HepG2 (cell line): Measurements from ENCODE around the gene CUL4A. TPM values are rescaled to one million over a fixed set of nuclear protein-coding genes. Genes with fewer than 3 reads are reported as not detected.

Source experiments
- ATAC-seq: fragments of 200-7000 bp; cut with Tn5 transposase; 3 replicates; pipeline ENCODE4 v1.9.1; 2020; ENCODE audit warnings: mild to moderate bottlenecking, moderate library complexity
- BruUV-seq: library from RNA; stranded (reverse); fragments of 400-500 nt; replicated peaks from 2 replicates; lab custom pipeline; 2021; lab: Mats Ljungman, UMichigan
- CTCF ChIA-PET: fragments of 300-600 bp; formaldehyde crosslinking; extraction: SDS; loops from one replicate; lab custom pipeline; 2021; ENCODE audit warnings: low total read pairs, inconsistent platforms, low intra/inter-chr PET ratio; lab: Yijun Ruan, JAX
- POLR2A ChIA-PET: fragments of 350-600 bp; sonication (Branson Sonifier 250); formaldehyde crosslinking; loops from one replicate; lab custom pipeline; 2020; ENCODE audit warnings: antibody characterized with exemption, inconsistent platforms; lab: Yijun Ruan, JAX
- DNase-seq: peaks from one replicate; pipeline ENCODE4 v3.0.0-alpha.2; 2015; ENCODE audit warnings: low spot score
- FAIRE-seq: peaks from 3 replicates; lab custom pipeline; 2011; peaks lifted over from hg19 to GRCh38; lab: Jason Lieb, UNC
- H2AFZ ChIP-seq: one replicate; pipeline ENCODE4 v1.6.1; 2011; ENCODE audit warnings: low read length, inconsistent platforms
- H3K27ac ChIP-seq: fragments of 300-600 bp; 3 replicates; pipeline ENCODE4 v1.8.0; 2011; ENCODE audit warnings: mixed run types, mild to moderate bottlenecking, mixed read lengths, low read length, inconsistent platforms; ENCODE audit not compliant: insufficient read depth; ENCODE audit errors: extremely low read length
- H3K27me3 ChIP-seq, 2 experiments: fragments of 200-600 bp in 1 of 2; 2 replicates in 1 of 2; 3 replicates in 1 of 2; pipeline versions ENCODE4 v1.6.0 to v1.8.0; 2011; ENCODE audit warnings: low read length in 2 of 2, mild to moderate bottlenecking in 2 of 2, moderate library complexity in 2 of 2, inconsistent platforms in 1 of 2; ENCODE audit not compliant: insufficient read depth in 2 of 2, control insufficient read depth in 1 of 2
- H3K36me3 ChIP-seq, 2 experiments: fragments of 200-600 bp in 1 of 2; replicated peaks in 1 of 2; 2 replicates in 1 of 2; 3 replicates in 1 of 2; pipeline versions ENCODE4 v1.5.1 to v1.8.0; 2011; ENCODE audit warnings: low read length in 2 of 2, inconsistent platforms in 1 of 2; ENCODE audit not compliant: insufficient read depth in 2 of 2, control insufficient read depth in 1 of 2
- H3K4me1 ChIP-seq: 2 replicates; pipeline ENCODE4 v1.5.1; 2012; ENCODE audit warnings: low read length, inconsistent platforms; ENCODE audit not compliant: insufficient read depth
- H3K4me2 ChIP-seq: 2 replicates; pipeline ENCODE4 v1.6.0; 2011; ENCODE audit warnings: low read depth, low read length, inconsistent platforms
- H3K4me3 ChIP-seq, 3 experiments: fragments of 200-600 bp in 1 of 3; sonication (generic), shearing (Covaris generic) in 1 of 3; replicated peaks in 1 of 3; 2 replicates each; pipeline ENCODE4 v1.5.1; 2011 to 2016; ENCODE audit warnings: low read length in 3 of 3, inconsistent platforms in 2 of 3, low read depth in 2 of 3, mild to moderate bottlenecking in 2 of 3, control low read depth in 1 of 3, mixed read lengths in 1 of 3; ENCODE audit not compliant: insufficient read depth in 1 of 3
- H3K79me2 ChIP-seq: one replicate; pipeline ENCODE4 v1.6.1; 2011; ENCODE audit warnings: low read length, inconsistent platforms; ENCODE audit not compliant: insufficient read depth
- H3K9ac ChIP-seq: 2 replicates; pipeline ENCODE4 v1.6.0; 2011; ENCODE audit warnings: mild to moderate bottlenecking, low read depth, low read length, inconsistent platforms; ENCODE audit not compliant: insufficient read depth
- H3K9me3 ChIP-seq: 2 replicates; pipeline ENCODE4 v1.5.1; 2012; ENCODE audit warnings: mild to moderate bottlenecking, low read length
- H4K20me1 ChIP-seq: 2 replicates; pipeline ENCODE4 v1.6.0; 2011; ENCODE audit warnings: inconsistent platforms, mild to moderate bottlenecking, low read length, moderate library complexity; ENCODE audit not compliant: insufficient read depth
- ATF3 ChIP-seq: sonication (generic); formaldehyde crosslinking; IDR thresholded peaks from 2 replicates; pipeline ENCODE4 v1.4.0; 2020; ENCODE audit warnings: missing genetic modification reagents
- HBP1 ChIP-seq: IDR thresholded peaks from 2 replicates; pipeline ENCODE4 v1.6.1; 2016; ENCODE audit warnings: low read depth, control low read depth
- KMT2A ChIP-seq: sonication (generic); formaldehyde crosslinking; IDR thresholded peaks from 2 replicates; pipeline ENCODE4 v1.4.0; 2020; ENCODE audit warnings: missing genetic modification reagents
- MZF1 ChIP-seq: sonication (generic); formaldehyde crosslinking; IDR thresholded peaks from 2 replicates; pipeline ENCODE4 v1.8.1; 2023; ENCODE audit warnings: mild to moderate bottlenecking, missing genetic modification reagents, borderline replicate concordance
- NAIF1 ChIP-seq: sonication (generic); formaldehyde crosslinking; IDR thresholded peaks from 2 replicates; pipeline ENCODE4 v1.5.0; 2020; ENCODE audit warnings: mild to moderate bottlenecking, missing genetic modification reagents, borderline replicate concordance
- SOX5 ChIP-seq: IDR thresholded peaks from 2 replicates; pipeline ENCODE4 v1.6.1; 2016; ENCODE audit warnings: borderline replicate concordance
- SRY ChIP-seq: sonication (generic); formaldehyde crosslinking; IDR thresholded peaks from 2 replicates; pipeline ENCODE4 v1.8.0; 2022; ENCODE audit warnings: mild to moderate bottlenecking, missing genetic modification reagents
- TCF7 ChIP-seq: sonication (generic); IDR thresholded peaks from 2 replicates; pipeline ENCODE4 v1.6.1; 2016; ENCODE audit warnings: antibody characterized with exemption, low read depth
- TFDP2 ChIP-seq: sonication (generic); formaldehyde crosslinking; IDR thresholded peaks from 2 replicates; pipeline ENCODE4 v1.4.0; 2020; ENCODE audit warnings: missing genetic modification reagents
- ZBTB37 ChIP-seq: sonication (generic); formaldehyde crosslinking; IDR thresholded peaks from 2 replicates; pipeline ENCODE4 v1.4.0; 2020; ENCODE audit warnings: mild to moderate bottlenecking, missing genetic modification reagents
- ZMAT3 ChIP-seq: sonication (generic); formaldehyde crosslinking; conservative IDR thresholded peaks from 2 replicates; pipeline ENCODE4 v1.7.0; 2021; ENCODE audit warnings: missing genetic modification reagents
- ZNF552 ChIP-seq: sonication (generic); formaldehyde crosslinking; IDR thresholded peaks from 2 replicates; pipeline ENCODE4 v1.9.0; 2022; ENCODE audit warnings: missing genetic modification reagents, mild to moderate bottlenecking, borderline replicate concordance
- ZNF704 ChIP-seq: sonication (generic); formaldehyde crosslinking; IDR thresholded peaks from 2 replicates; pipeline ENCODE4 v1.8.1; 2023; ENCODE audit warnings: mild to moderate bottlenecking, inconsistent platforms, moderate library complexity, missing genetic modification reagents, borderline replicate concordance
- ZSCAN22 ChIP-seq: sonication (generic); formaldehyde crosslinking; IDR thresholded peaks from 2 replicates; pipeline ENCODE4 v1.4.0; 2020; ENCODE audit warnings: mild to moderate bottlenecking, missing genetic modification reagents
- WGBS: methylation state at CpG from one replicate; pipeline ENCODE4 v1.1.6; 2017; ENCODE audit warnings: low lambda C conversion rate; 5-methylcytosine and 5-hydroxymethylcytosine counted together
- in situ Hi-C: cut with HindIII; loops from 2 replicates; pipeline ENCODE4 v1.10.0; 2017; ENCODE audit warnings: low pct_unique_long_range_greater_than_20kb; ENCODE audit not compliant: extremely low pct_ligation_motif_present
- intact Hi-C: fragments of 100-400 bp; cut with micrococcal nuclease; formaldehyde crosslinking; loops from one replicate; pipeline ENCODE4 v1.10.0; 2022; ENCODE audit not compliant: unreplicated experiment
- polyA plus RNA-seq, 8 experiments: library from polyadenylated mRNA; depleted of rRNA in 3 of 8; stranded (reverse) in 7 of 8; unstranded in 1 of 8; fragments of >200 nt; fragmentation: Illumina TruSeq in 4 of 8; extraction: Trizol in 4 of 8; gene quantifications; 2 replicates each; pipeline versions ENCODE4 v1.2.1 to v1.2.3, GENCODE V29; 2011 to 2016; ENCODE audit warnings: low read depth in 4 of 8, missing spikeins in 1 of 8, mixed read lengths in 1 of 8; ENCODE audit not compliant: insufficient read depth in 1 of 8
- total RNA-seq, 5 experiments: library from RNA; depleted of rRNA; stranded (reverse); fragments of >200 nt; fragmentation: Illumina TruSeq; extraction: Trizol; gene quantifications; 2 replicates each; pipeline ENCODE4 v1.2.3, GENCODE V29; 2016; ENCODE audit warnings: low read depth in 1 of 5

CUL4A gene
- total and polyA plus RNA-seq, 2 of the 13 experiments (the other 11 are each of a cell fraction or from before 2014, with no cell fraction given): 51.2 to 75.3 TPM

- TF ChIP-seq ZNF704 (CRISPR knock-in tag) (no peak), NAIF1 (CRISPR knock-in tag) (no peak)
Measured at GRCh38 chr13:113298043-113298945, 88.9 kb downstream of the CUL4A start (continued).

- peak; percentile 76 for FAIRE-seq
- CTCF ChIA-PET: no interaction called here
- Histone ChIP-seq H3K27me3 (no peaks in the 10 kb centered on the region), H3K79me2 (peaks cover 67% of the 10 kb centered on the region), H4K20me1 (peaks cover 3% of the 10 kb centered on the region; the same call in 1 of the 2 replicates), H3K4me3 (peak overlapping the region in 1 of 3 experiments; percentile 16; a peak in 1 of 6 replicates), H3K9ac (0 out of 2 replicates have a peak overlapping the region, but pooled peaks have one; percentile 22), H3K4me2 (peak overlapping the region; percentile 62), H3K9me3 (no peaks in the 10 kb centered on the region), H2AFZ (no peak overlapping the region), H3K4me1 (peaks cover 39% of the 10 kb centered on the region), H3K36me3 (peaks cover 5 to 10% of the 10 kb centered on the region in 2 experiments; a peak in 3 of 5 replicates), H3K27ac (peak overlapping the region; percentile 57)
- 15% methylated on average over 7 of the region's 7 CpGs for WGBS
- DNase-seq: peak; percentile 91
- BruUV-seq: no TSS peak
- peak; percentile 72 for ATAC-seq
- intact Hi-C loops (loop anchor here (2.0 to 5.0 kb wide), 2 partner anchors 25 to 62 kb away; partner anchors contain the start of gene GRTP1), in situ Hi-C loops (no loop called here)
- POLR2A ChIA-PET: interaction anchor here (1.1 kb wide), 1 partner anchor 96 kb away, joined by 7 read pairs; no protein-coding TSS in a partner anchor
- TF ChIP-seq TFDP2 (CRISPR knock-in tag): no peak
- peak; percentile 34; the same call in 1 of the 2 replicates for TF ChIP-seq TCF7
- TF ChIP-seq HBP1: 0 out of 2 replicates have a peak, but pooled peaks have one; percentile 63
- TF ChIP-seq MZF1 (CRISPR knock-in tag): no peak
- no peak for TF ChIP-seq ZSCAN22 (CRISPR knock-in tag)
- peak; percentile 67 for TF ChIP-seq ATF3 (CRISPR knock-in tag)
- no peak for TF ChIP-seq ZNF552
- peak; percentile 35; the same call in 1 of the 2 replicates for TF ChIP-seq KMT2A
- TF ChIP-seq SOX5 (CRISPR knock-in tag): peak; percentile 72
- TF ChIP-seq ZBTB37 (CRISPR knock-in tag): no peak
- no peak for TF ChIP-seq ZMAT3
- no peak for TF ChIP-seq SRY (CRISPR knock-in tag)
Measured at GRCh38 chr13:113299951-113300350, 90.5 kb downstream of the CUL4A start.
